Endodermal cell (in vitro differentiated cells): ENCODE results near the gene OR10T2. TPM values are rescaled to one million over a fixed set of nuclear protein-coding genes. Genes with fewer than 3 reads are reported as not detected.

ENCODE experiments used
- DNase-seq: peaks from one replicate; pipeline ENCODE4 v3.0.0-alpha.2; 2017
- H3K27ac ChIP-seq: 2 replicates; pipeline ENCODE4 v1.5.1; 2013; ENCODE audit warnings: mild to moderate bottlenecking, low read depth, low read length, moderate library complexity
- H3K27me3 ChIP-seq: 2 replicates; pipeline ENCODE4 v1.6.1; 2013; ENCODE audit warnings: mild to moderate bottlenecking, low read length, moderate library complexity; ENCODE audit not compliant: insufficient read depth, control insufficient read depth, poor library complexity, severe bottlenecking
- H3K36me3 ChIP-seq: 2 replicates; pipeline ENCODE4 v1.7.0; 2013; ENCODE audit warnings: mild to moderate bottlenecking, low read length, moderate library complexity; ENCODE audit not compliant: control insufficient read depth, insufficient read depth
- H3K4me1 ChIP-seq: one replicate; pipeline ENCODE4 v1.7.0; 2013; ENCODE audit warnings: low read length; ENCODE audit not compliant: control insufficient read depth, insufficient read depth
- H3K4me3 ChIP-seq: 2 replicates; pipeline ENCODE4 v1.5.1; 2013; ENCODE audit warnings: mild to moderate bottlenecking, low read length, moderate library complexity
- H3K9ac ChIP-seq: 2 replicates; pipeline ENCODE4 v1.6.1; 2013; ENCODE audit warnings: mild to moderate bottlenecking, low read length, moderate library complexity; ENCODE audit not compliant: poor library complexity, severe bottlenecking; ENCODE audit errors: extremely low read depth
- H3K9me3 ChIP-seq: 2 replicates; pipeline ENCODE4 v1.6.1; 2013; ENCODE audit warnings: mild to moderate bottlenecking, low read length, moderate library complexity; ENCODE audit not compliant: control insufficient read depth
- H3K27ac Mint-ChIP-seq: 2 replicates; pipeline ENCODE4 v1.8.0; 2020; ENCODE audit warnings: mixed read lengths
- H3K27me3 Mint-ChIP-seq: 2 replicates; pipeline ENCODE4 v1.8.0; 2021; ENCODE audit warnings: mild to moderate bottlenecking, mixed read lengths; ENCODE audit not compliant: insufficient read depth
- H3K36me3 Mint-ChIP-seq: 2 replicates; pipeline ENCODE4 v1.8.0; 2020; ENCODE audit warnings: low read depth, mixed read lengths
- H3K4me1 Mint-ChIP-seq: 2 replicates; pipeline ENCODE4 v1.8.0; 2020; ENCODE audit warnings: mixed read lengths
- H3K4me3 Mint-ChIP-seq: 2 replicates; pipeline ENCODE4 v1.8.0; 2020; ENCODE audit warnings: mild to moderate bottlenecking, moderate library complexity, mixed read lengths
- H3K9me3 Mint-ChIP-seq: 2 replicates; pipeline ENCODE4 v1.8.0; 2020; ENCODE audit warnings: mild to moderate bottlenecking, mixed read lengths
- CTCF ChIP-seq: fragments of 200-600 bp; sonication (generic); conservative IDR thresholded peaks from 2 replicates; pipeline ENCODE4 v1.5.0; 2021; ENCODE audit warnings: antibody characterized with exemption, mild to moderate bottlenecking
- WGBS, 2 experiments: methylation state at CpG; one replicate each; pipeline versions ENCODE4 v1.1.5 to v1.1.7; 2013; ENCODE audit warnings: missing lambda C conversion rate in 2 of 2, mixed read lengths in 1 of 2; ENCODE audit not compliant: insufficient coverage in 1 of 2, insufficient read length in 1 of 2; 5-methylcytosine and 5-hydroxymethylcytosine counted together
- total RNA-seq, 2 donors: library from RNA; stranded (reverse); fragmentation: NEBNext Ultra II Directional in 1 of 2; extraction: Animal tissue kit (Norgen Biotek cat#: 25700) in 1 of 2; gene quantifications; 2 replicates in 1 of 2; 3 replicates in 1 of 2; pipeline ENCODE4 v1.2.1, GENCODE V29; 2021

OR10T2 gene
- total RNA-seq, 2 donors from 2014 or later, result not detected

GRCh38 chr1:158426137-158426536 is 26.9 kb upstream of the OR10T2 start, which contains the start of gene OR10K2:
Gene OR10K2 (minus strand): TSS chr1:158426237. CDS start chr1:158420866, 5,371 bp downstream.
- TF ChIP-seq CTCF, result no peak
- Histone ChIP-seq H3K36me3 (no peaks in the 10 kb centered on the region), H3K4me3 (no peak within 1 kb of the TSS), H3K4me1 (no peaks in the 10 kb centered on the region), H3K27ac (no peak within 1 kb of the TSS), H3K9me3 (no peaks in the 10 kb centered on the region), H3K9ac (no peak within 1 kb of the TSS), H3K27me3 (no peaks in the 10 kb centered on the region)
- no peak for DNase-seq
- peaks cover 6% of the 10 kb centered on the region for H3K9me3 Mint-ChIP-seq
- no peaks in the 10 kb centered on the region for H3K27me3 Mint-ChIP-seq
- WGBS, 2 experiments, result 90% methylated on average over 1 of the region's 1 CpG; no CpG with 5 or more reads in 1 of the 2 experiments
- H3K36me3 Mint-ChIP-seq, result no peaks in the 10 kb centered on the region
- no peak within 1 kb of the TSS for H3K27ac Mint-ChIP-seq
- peaks cover 2% of the 10 kb centered on the region for H3K4me1 Mint-ChIP-seq
- no peak within 1 kb of the TSS for H3K4me3 Mint-ChIP-seq

- Mint-ChIP-seq H3K9me3 (peaks cover 6% of the 10 kb centered on the region), H3K4me1 (peaks cover 2% of the 10 kb centered on the region), H3K27me3 (no peaks in the 10 kb centered on the region), H3K36me3 (no peaks in the 10 kb centered on the region), H3K4me3 (no peak overlapping the region), H3K27ac (no peak overlapping the region)
- H3K4me3 ChIP-seq, result no peak overlapping the region
- no peak for DNase-seq
- no peaks in the 10 kb centered on the region for H3K27me3 ChIP-seq
- no peak overlapping the region for H3K9ac ChIP-seq
- no peaks in the 10 kb centered on the region for H3K36me3 ChIP-seq
- H3K4me1 ChIP-seq, result no peaks in the 10 kb centered on the region
- no peak overlapping the region for H3K27ac ChIP-seq
- no peaks in the 10 kb centered on the region for H3K9me3 ChIP-seq
- no peak for TF ChIP-seq CTCF
These were observed 25.8 kb upstream of the OR10T2 start for GRCh38 chr1:158425027-158425426.

- Histone ChIP-seq H3K4me1 (no peaks in the 10 kb centered on the region), H3K9me3 (no peaks in the 10 kb centered on the region), H3K27me3 (no peaks in the 10 kb centered on the region), H3K36me3 (no peaks in the 10 kb centered on the region), H3K4me3 (no peak overlapping the region), H3K27ac (no peak overlapping the region), H3K9ac (no peak overlapping the region)
- Mint-ChIP-seq H3K27ac (no peak overlapping the region), H3K9me3 (no peaks in the 10 kb centered on the region), H3K36me3 (no peaks in the 10 kb centered on the region), H3K27me3 (no peaks in the 10 kb centered on the region), H3K4me3 (no peak overlapping the region), H3K4me1 (peaks cover 2% of the 10 kb centered on the region)
- no peak for DNase-seq
- no peak for TF ChIP-seq CTCF
These were observed 22.9 kb upstream of the OR10T2 start for GRCh38 chr1:158422212-158422611.
